GM23338 (cell line): ENCODE results near the gene TEPSIN. TPM values are rescaled to one million over a fixed set of nuclear protein-coding genes. Genes with fewer than 3 reads are reported as not detected.

Experiments
- ATAC-seq: fragments of 200-7000 bp; cut with Tn5 transposase; 3 replicates; pipeline ENCODE4 v1.9.1; 2020
- DNase-seq: peaks from one replicate; pipeline ENCODE4 v3.0.0-alpha.2; 2015; ENCODE audit warnings: low spot score
- H2AFZ ChIP-seq: fragments of 200-600 bp; sonication (generic); 2 replicates; pipeline ENCODE4 v1.8.0; 2016; ENCODE audit warnings: antibody characterized with exemption, mild to moderate bottlenecking, moderate library complexity
- H3F3A ChIP-seq: fragments of 200-600 bp; sonication (generic); replicated peaks from 2 replicates; pipeline ENCODE4 v1.8.0; 2017; ENCODE audit warnings: antibody characterized with exemption, mixed run types, low read depth
- H3K27ac ChIP-seq: fragments of 200-600 bp; sonication (generic); 2 replicates; pipeline ENCODE4 v1.6.1; 2016; ENCODE audit warnings: low read depth
- H3K27me3 ChIP-seq: fragments of 200-600 bp; sonication (generic); 2 replicates; pipeline ENCODE4 v1.8.0; 2016; ENCODE audit warnings: mild to moderate bottlenecking, mixed run types, moderate library complexity; ENCODE audit not compliant: insufficient read depth
- H3K36me3 ChIP-seq: fragments of 200-600 bp; sonication (generic); 2 replicates; pipeline ENCODE4 v1.8.0; 2016; ENCODE audit warnings: mild to moderate bottlenecking; ENCODE audit not compliant: insufficient read depth
- H3K4me1 ChIP-seq: fragments of 200-600 bp; sonication (generic); 2 replicates; pipeline ENCODE4 v1.8.0; 2016; ENCODE audit warnings: mild to moderate bottlenecking, moderate library complexity; ENCODE audit not compliant: insufficient read depth
- H3K4me2 ChIP-seq: fragments of 200-600 bp; sonication (generic); 2 replicates; pipeline ENCODE4 v1.7.1; 2017; ENCODE audit warnings: mixed run types
- H3K4me3 ChIP-seq: fragments of 200-600 bp; sonication (generic); 2 replicates; pipeline ENCODE4 v1.6.1; 2016; ENCODE audit warnings: mixed run types
- H3K79me2 ChIP-seq: fragments of 200-600 bp; sonication (generic); replicated peaks from 2 replicates; pipeline ENCODE4 v1.8.0; 2017; ENCODE audit warnings: mild to moderate bottlenecking; ENCODE audit not compliant: insufficient read depth
- H3K9me2 ChIP-seq: fragments of 200-600 bp; sonication (generic); 2 replicates; pipeline ENCODE4 v1.8.0; 2017; ENCODE audit not compliant: insufficient read depth
- H4K20me1 ChIP-seq: fragments of 200-600 bp; sonication (generic); replicated peaks from 2 replicates; pipeline ENCODE4 v1.8.0; 2017; ENCODE audit warnings: mild to moderate bottlenecking; ENCODE audit not compliant: insufficient read depth
- H3K27ac Mint-ChIP-seq: 2 replicates; pipeline ENCODE4 v1.8.0; 2020; ENCODE audit warnings: inconsistent platforms, mild to moderate bottlenecking, moderate library complexity, mixed read lengths
- H3K27me3 Mint-ChIP-seq: 3 replicates; pipeline ENCODE4 v1.8.0; 2022; ENCODE audit warnings: low read depth, mild to moderate bottlenecking, moderate library complexity, mixed read lengths, inconsistent platforms; ENCODE audit not compliant: insufficient read depth, poor library complexity
- H3K36me3 Mint-ChIP-seq: 3 replicates; pipeline ENCODE4 v1.8.0; 2021; ENCODE audit warnings: low read depth, mild to moderate bottlenecking, inconsistent platforms, moderate library complexity, mixed read lengths
- H3K4me1 Mint-ChIP-seq: 3 replicates; pipeline ENCODE4 v1.8.0; 2020; ENCODE audit warnings: mild to moderate bottlenecking, inconsistent platforms, mixed read lengths
- H3K4me3 Mint-ChIP-seq: 3 replicates; pipeline ENCODE4 v1.8.0; 2021; ENCODE audit warnings: moderate library complexity, mild to moderate bottlenecking, inconsistent platforms, mixed read lengths
- H3K9me3 Mint-ChIP-seq: 3 replicates; pipeline ENCODE4 v1.8.0; 2020; ENCODE audit warnings: moderate library complexity, mild to moderate bottlenecking, inconsistent platforms, mixed read lengths
- CREB1 ChIP-seq: fragments of 250-450 bp; sonication (Bioruptor Pico); IDR thresholded peaks from 2 replicates; pipeline ENCODE4 v1.5.0; 2020; ENCODE audit warnings: low read depth, mild to moderate bottlenecking, moderate library complexity
- CTCF ChIP-seq, 2 experiments: fragments of 200-600 bp in 1 of 2; sonication (generic) in 1 of 2; conservative IDR thresholded peaks; 2 replicates each; pipeline versions ENCODE4 v1.5.1 to v1.6.1; 2016 to 2017; ENCODE audit warnings: antibody characterized with exemption in 2 of 2, low read depth in 2 of 2, mild to moderate bottlenecking in 2 of 2, moderate library complexity in 1 of 2
- ETS1 ChIP-seq: IDR thresholded peaks from 2 replicates; pipeline ENCODE4 v1.6.1; 2016; ENCODE audit warnings: antibody characterized with exemption
- EZH2 ChIP-seq: fragments of 200-600 bp; sonication (generic); IDR thresholded peaks from one replicate; pipeline ENCODE4 v1.8.0; 2017; ENCODE audit warnings: antibody characterized with exemption, mild to moderate bottlenecking, low read depth; ENCODE audit not compliant: unreplicated experiment
- EZH2phosphoT487 ChIP-seq: fragments of 200-600 bp; sonication (generic); IDR thresholded peaks from one replicate; pipeline ENCODE4 v1.8.1; 2018; ENCODE audit warnings: antibody characterized with exemption; ENCODE audit not compliant: unreplicated experiment
- JUNB ChIP-seq: IDR thresholded peaks from one replicate; pipeline ENCODE4 v1.6.1; 2016; ENCODE audit warnings: antibody characterized with exemption; ENCODE audit not compliant: unreplicated experiment
- NANOG ChIP-seq: IDR thresholded peaks from 2 replicates; pipeline ENCODE4 v1.6.1; 2016; ENCODE audit warnings: antibody characterized with exemption, borderline replicate concordance
- POLR2AphosphoS5 ChIP-seq: IDR thresholded peaks from 2 replicates; pipeline ENCODE4 v1.6.1; 2016; ENCODE audit warnings: antibody characterized with exemption, low read depth
- STAT1 ChIP-seq: IDR thresholded peaks from one replicate; pipeline ENCODE4 v1.6.1; 2016; ENCODE audit warnings: antibody characterized with exemption; ENCODE audit not compliant: unreplicated experiment
- ZNF114 ChIP-seq: fragments of 250-450 bp; sonication (Bioruptor Pico); IDR thresholded peaks from 2 replicates; pipeline ENCODE4 v1.5.0; 2020; ENCODE audit warnings: mild to moderate bottlenecking, moderate library complexity
- ZNF331 ChIP-seq: fragments of 250-450 bp; sonication (Bioruptor Pico); IDR thresholded peaks from 2 replicates; pipeline ENCODE4 v1.5.0; 2020; ENCODE audit warnings: low read depth, mild to moderate bottlenecking, moderate library complexity
- polyA plus RNA-seq: library from polyadenylated mRNA; unstranded; fragments of >200 nt; fragmentation: Nextera tagmentation; extraction: Ambion mirVana; gene quantifications from 2 replicates; pipeline ENCODE4 v1.2.1, GENCODE V29; 2016
- total RNA-seq: library from RNA; depleted of rRNA; stranded (reverse); fragments of >200 nt; shearing (Covaris generic); gene quantifications from 2 replicates; pipeline ENCODE4 v1.2.3, GENCODE V29; 2014
- TF ChIP-seq, protein P1 (sequence below): fragments of 250-450 bp; sonication (Bioruptor Pico); IDR thresholded peaks from 2 replicates; pipeline ENCODE4 v1.5.0; 2020; ENCODE audit warnings: mild to moderate bottlenecking, moderate library complexity
- TF ChIP-seq, protein P2 (sequence below): IDR thresholded peaks from one replicate; pipeline ENCODE4 v1.6.1; 2018; ENCODE audit warnings: antibody characterized with exemption; ENCODE audit not compliant: unreplicated experiment

Gene TEPSIN
- total and polyA plus RNA-seq, 2 experiments from 2014 or later: 4.4 to 25.3 TPM

- H2AFZ ChIP-seq: no peak overlapping the region
- no peak overlapping the region for H3K27ac ChIP-seq
- Mint-ChIP-seq H3K27me3 (peaks cover 5% of the 10 kb centered on the region), H3K36me3 (no peaks in the 10 kb centered on the region), H3K4me3 (no peak overlapping the region), H3K9me3 (no peaks in the 10 kb centered on the region; the same call in 2 of the 3 replicates), H3K27ac (no peak overlapping the region), H3K4me1 (no peaks in the 10 kb centered on the region)
- no peaks in the 10 kb centered on the region for H3K4me1 ChIP-seq
- no peak for ATAC-seq
- TF ChIP-seq CTCF (conservative IDR thresholded peaks at IDR 0.05; ENCODE audit: low read depth in 2 of 2) (no peak), EZH2 (no peak), CREB1 (CRISPR knock-in tag) (no peak), NANOG (no peak), STAT1 (no peak), EZH2phosphoT487 (no peak), ZNF331 (CRISPR knock-in tag) (no peak), POLR2AphosphoS5 (no peak), JUNB (no peak), ZNF114 (no peak), ETS1 (no peak)
- TF ChIP-seq, protein P1, sequence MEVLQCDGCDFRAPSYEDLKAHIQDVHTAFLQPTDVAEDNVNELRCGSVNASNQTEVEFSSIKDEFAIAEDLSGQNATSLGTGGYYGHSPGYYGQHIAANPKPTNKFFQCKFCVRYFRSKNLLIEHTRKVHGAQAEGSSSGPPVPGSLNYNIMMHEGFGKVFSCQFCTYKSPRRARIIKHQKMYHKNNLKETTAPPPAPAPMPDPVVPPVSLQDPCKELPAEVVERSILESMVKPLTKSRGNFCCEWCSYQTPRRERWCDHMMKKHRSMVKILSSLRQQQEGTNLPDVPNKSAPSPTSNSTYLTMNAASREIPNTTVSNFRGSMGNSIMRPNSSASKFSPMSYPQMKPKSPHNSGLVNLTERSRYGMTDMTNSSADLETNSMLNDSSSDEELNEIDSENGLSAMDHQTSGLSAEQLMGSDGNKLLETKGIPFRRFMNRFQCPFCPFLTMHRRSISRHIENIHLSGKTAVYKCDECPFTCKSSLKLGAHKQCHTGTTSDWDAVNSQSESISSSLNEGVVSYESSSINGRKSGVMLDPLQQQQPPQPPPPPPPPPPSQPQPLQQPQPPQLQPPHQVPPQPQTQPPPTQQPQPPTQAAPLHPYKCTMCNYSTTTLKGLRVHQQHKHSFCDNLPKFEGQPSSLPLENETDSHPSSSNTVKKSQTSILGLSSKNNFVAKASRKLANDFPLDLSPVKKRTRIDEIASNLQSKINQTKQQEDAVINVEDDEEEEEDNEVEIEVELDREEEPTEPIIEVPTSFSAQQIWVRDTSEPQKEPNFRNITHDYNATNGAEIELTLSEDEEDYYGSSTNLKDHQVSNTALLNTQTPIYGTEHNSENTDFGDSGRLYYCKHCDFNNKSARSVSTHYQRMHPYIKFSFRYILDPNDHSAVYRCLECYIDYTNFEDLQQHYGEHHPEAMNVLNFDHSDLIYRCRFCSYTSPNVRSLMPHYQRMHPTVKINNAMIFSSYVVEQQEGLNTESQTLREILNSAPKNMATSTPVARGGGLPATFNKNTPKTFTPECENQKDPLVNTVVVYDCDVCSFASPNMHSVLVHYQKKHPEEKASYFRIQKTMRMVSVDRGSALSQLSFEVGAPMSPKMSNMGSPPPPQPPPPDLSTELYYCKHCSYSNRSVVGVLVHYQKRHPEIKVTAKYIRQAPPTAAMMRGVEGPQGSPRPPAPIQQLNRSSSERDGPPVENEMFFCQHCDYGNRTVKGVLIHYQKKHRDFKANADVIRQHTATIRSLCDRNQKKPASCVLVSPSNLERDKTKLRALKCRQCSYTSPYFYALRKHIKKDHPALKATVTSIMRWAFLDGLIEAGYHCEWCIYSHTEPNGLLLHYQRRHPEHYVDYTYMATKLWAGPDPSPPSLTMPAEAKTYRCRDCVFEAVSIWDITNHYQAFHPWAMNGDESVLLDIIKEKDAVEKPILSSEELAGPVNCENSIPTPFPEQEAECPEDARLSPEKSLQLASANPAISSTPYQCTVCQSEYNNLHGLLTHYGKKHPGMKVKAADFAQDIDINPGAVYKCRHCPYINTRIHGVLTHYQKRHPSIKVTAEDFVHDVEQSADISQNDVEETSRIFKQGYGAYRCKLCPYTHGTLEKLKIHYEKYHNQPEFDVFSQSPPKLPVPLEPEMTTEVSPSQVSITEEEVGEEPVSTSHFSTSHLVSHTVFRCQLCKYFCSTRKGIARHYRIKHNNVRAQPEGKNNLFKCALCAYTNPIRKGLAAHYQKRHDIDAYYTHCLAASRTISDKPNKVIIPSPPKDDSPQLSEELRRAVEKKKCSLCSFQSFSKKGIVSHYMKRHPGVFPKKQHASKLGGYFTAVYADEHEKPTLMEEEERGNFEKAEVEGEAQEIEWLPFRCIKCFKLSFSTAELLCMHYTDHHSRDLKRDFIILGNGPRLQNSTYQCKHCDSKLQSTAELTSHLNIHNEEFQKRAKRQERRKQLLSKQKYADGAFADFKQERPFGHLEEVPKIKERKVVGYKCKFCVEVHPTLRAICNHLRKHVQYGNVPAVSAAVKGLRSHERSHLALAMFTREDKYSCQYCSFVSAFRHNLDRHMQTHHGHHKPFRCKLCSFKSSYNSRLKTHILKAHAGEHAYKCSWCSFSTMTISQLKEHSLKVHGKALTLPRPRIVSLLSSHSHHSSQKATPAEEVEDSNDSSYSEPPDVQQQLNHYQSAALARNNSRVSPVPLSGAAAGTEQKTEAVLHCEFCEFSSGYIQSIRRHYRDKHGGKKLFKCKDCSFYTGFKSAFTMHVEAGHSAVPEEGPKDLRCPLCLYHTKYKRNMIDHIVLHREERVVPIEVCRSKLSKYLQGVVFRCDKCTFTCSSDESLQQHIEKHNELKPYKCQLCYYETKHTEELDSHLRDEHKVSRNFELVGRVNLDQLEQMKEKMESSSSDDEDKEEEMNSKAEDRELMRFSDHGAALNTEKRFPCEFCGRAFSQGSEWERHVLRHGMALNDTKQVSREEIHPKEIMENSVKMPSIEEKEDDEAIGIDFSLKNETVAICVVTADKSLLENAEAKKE (CRISPR knock-in tag): no peak
- TF ChIP-seq, protein P2, sequence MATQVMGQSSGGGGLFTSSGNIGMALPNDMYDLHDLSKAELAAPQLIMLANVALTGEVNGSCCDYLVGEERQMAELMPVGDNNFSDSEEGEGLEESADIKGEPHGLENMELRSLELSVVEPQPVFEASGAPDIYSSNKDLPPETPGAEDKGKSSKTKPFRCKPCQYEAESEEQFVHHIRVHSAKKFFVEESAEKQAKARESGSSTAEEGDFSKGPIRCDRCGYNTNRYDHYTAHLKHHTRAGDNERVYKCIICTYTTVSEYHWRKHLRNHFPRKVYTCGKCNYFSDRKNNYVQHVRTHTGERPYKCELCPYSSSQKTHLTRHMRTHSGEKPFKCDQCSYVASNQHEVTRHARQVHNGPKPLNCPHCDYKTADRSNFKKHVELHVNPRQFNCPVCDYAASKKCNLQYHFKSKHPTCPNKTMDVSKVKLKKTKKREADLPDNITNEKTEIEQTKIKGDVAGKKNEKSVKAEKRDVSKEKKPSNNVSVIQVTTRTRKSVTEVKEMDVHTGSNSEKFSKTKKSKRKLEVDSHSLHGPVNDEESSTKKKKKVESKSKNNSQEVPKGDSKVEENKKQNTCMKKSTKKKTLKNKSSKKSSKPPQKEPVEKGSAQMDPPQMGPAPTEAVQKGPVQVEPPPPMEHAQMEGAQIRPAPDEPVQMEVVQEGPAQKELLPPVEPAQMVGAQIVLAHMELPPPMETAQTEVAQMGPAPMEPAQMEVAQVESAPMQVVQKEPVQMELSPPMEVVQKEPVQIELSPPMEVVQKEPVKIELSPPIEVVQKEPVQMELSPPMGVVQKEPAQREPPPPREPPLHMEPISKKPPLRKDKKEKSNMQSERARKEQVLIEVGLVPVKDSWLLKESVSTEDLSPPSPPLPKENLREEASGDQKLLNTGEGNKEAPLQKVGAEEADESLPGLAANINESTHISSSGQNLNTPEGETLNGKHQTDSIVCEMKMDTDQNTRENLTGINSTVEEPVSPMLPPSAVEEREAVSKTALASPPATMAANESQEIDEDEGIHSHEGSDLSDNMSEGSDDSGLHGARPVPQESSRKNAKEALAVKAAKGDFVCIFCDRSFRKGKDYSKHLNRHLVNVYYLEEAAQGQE: no peak
- no peak for DNase-seq
- no peaks in the 10 kb centered on the region for H3K9me2 ChIP-seq
- no peak overlapping the region for H3K4me2 ChIP-seq
- H3K79me2 ChIP-seq: no peaks in the 10 kb centered on the region
- no peaks in the 10 kb centered on the region for H4K20me1 ChIP-seq
- no peak overlapping the region for H3K4me3 ChIP-seq
- H3K36me3 ChIP-seq: no peaks in the 10 kb centered on the region
- no peaks in the 10 kb centered on the region for H3F3A ChIP-seq
- no peaks in the 10 kb centered on the region for H3K27me3 ChIP-seq
Observed at GRCh38 chr17:81179220-81179619, 59.6 kb downstream of the TEPSIN start.
